HG03060 (cell line): Measurements from ENCODE around the gene BBX.

Experiments
- ATAC-seq: cut with Tn5 transposase; IDR thresholded peaks from one replicate; pipeline ENCODE4 v1.9.1; 2021; ENCODE audit warnings: low read depth, moderate number of reproducible peaks; ENCODE audit not compliant: unreplicated experiment

Gene BBX

GRCh38 chr3:107729686-107730085 lies 206.9 kb downstream of the BBX start:
- no peak for ATAC-seq

GRCh38 chr3:107734317-107734716 lies 211.6 kb downstream of the BBX start:
- ATAC-seq: no peak

- no peak for ATAC-seq
Measured at GRCh38 chr3:107737914-107738313, 215.2 kb downstream of the BBX start.

- no peak for ATAC-seq
Measured at GRCh38 chr3:107738486-107739183, 215.9 kb downstream of the BBX start.

DNA sequence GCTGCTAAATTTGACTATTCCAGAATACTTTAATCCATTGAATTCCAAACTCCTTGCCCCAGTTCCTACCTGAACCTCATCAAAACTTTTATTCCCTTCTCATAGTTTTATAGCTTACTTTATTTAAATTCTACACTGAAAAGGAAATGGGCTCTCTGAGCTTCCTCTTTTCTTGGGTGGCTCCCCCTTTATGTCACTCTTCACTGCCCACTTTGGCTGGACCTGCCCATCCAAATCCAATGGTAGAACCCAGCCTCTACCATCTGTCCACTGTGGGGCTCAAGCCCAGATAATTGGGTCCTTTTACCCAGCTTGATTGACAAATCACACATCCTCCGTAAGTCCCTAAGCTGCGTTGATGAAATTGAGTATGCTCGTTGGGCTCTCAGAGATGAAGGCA lies 216.5 kb downstream of the BBX start:
- no peak for ATAC-seq

- no peak for ATAC-seq
Measured at GRCh38 chr3:107740992-107741896, 218.5 kb downstream of the BBX start.

DNA sequence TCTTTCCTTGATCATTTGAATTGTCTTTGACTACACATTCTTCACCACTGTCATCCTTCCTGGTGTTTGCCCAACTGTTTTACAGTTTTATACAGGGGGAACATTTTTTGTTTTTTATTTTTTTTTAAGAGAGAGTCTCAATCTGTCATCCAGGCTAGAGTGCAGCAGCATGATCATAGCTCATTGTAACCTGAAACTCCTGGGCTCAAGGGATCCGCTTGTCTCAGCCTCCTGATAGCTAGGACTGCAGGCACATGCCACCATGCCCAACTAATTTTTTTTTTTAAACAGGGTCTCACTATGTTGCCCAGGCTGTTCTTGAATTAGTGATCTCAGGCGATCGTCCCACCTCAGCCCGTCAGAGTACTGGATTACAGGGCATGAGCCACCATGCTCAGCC lies 222.6 kb downstream of the BBX start:
- ATAC-seq: no peak

GRCh38 chr3:107752202-107752990 lies 229.6 kb downstream of the BBX start:
- no peak for ATAC-seq

GRCh38 chr3:107753494-107753893 lies 230.7 kb downstream of the BBX start:
- ATAC-seq: no peak

GRCh38 chr3:107753976-107754375 lies 231.2 kb downstream of the BBX start:
- no peak for ATAC-seq

DNA sequence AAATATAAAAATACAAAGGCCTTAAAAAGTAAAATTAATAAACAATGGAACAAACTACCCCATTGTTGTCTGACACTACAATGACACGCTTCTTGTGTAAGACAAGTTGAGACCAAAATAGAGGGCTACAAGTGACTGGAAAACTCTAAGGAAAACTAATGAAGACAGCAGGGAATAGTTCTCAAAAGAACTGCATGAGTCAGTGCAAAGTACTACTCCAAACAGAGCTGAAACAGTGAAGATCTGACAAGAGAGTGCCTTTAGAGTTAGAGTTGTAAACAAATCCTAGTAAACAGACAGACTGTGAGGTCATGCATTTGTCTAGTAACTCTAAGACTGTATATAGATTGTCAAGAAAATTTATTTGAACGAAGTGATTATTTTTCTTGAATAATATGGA lies 233.9 kb downstream of the BBX start:
- no peak for ATAC-seq

GRCh38 chr3:107757140-107757539 lies 234.4 kb downstream of the BBX start:
- no peak for ATAC-seq

DNA sequence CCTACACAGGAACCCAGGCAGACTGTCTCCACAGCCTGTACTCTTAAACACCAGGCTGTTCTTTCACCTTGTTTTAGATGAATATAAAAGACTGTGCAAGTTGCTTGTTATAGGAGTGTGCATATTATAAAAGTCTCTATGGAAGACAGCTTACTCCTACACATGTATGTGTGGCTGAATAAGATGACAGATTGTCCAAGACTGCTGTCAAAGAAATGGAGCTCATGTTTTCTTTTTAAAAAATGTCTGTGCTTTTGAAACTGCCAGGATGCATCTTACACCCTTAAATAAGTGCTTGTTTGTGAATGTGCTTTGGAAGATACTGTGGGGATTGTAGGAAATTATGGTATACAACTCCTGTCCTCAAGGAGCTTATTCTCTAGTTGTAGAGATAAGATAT lies 237.4 kb downstream of the BBX start:
- no peak for ATAC-seq

DNA sequence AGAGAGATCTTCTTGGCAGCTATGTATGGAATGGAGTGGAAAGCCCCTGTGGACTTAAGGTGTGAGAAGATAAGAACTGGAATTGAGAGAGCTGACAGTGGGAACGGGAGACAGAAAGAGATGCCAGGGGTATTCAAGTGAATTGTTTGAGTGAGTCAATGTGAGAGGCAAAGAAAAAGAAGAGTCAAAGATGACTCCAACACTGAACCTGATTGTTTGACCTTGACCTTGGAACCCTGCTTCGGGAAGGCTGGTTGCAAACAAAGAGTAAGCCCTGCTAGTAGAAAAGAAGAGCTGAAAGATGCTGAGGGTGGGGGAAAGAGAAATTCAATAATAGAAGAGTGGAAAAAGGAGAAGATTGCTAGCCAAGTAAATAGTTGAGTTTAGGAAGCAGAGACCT lies 238.6 kb downstream of the BBX start:
- no peak for ATAC-seq

GRCh38 chr3:107765524-107765923 lies 242.8 kb downstream of the BBX start:
- ATAC-seq: no peak

GRCh38 chr3:107767897-107768605 lies 245.3 kb downstream of the BBX start:
- no peak for ATAC-seq

- ATAC-seq: no peak
Measured at GRCh38 chr3:107769882-107770281, 247.1 kb downstream of the BBX start.

- no peak for ATAC-seq
Measured at GRCh38 chr3:107772016-107772415, 249.3 kb downstream of the BBX start.

DNA sequence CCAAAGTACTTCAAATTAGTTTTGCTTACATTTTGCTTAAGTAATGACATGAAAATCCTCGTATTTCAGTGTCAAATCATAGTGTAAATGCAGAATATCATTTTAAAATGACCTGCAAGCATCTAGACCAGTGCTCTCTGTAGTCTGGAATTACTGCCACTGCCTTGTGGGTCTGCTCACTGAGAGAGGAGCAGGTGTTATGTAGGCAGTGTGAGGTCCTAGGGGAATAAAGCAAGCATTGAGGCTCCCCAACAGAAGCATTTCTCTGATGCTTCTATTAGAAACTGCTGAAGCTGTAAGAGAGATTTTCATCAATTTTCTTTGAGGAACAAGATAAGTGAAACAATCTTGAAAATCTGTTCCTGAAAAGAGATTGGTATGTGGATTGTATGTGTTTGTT lies 253.2 kb downstream of the BBX start:
- ATAC-seq: no peak

DNA sequence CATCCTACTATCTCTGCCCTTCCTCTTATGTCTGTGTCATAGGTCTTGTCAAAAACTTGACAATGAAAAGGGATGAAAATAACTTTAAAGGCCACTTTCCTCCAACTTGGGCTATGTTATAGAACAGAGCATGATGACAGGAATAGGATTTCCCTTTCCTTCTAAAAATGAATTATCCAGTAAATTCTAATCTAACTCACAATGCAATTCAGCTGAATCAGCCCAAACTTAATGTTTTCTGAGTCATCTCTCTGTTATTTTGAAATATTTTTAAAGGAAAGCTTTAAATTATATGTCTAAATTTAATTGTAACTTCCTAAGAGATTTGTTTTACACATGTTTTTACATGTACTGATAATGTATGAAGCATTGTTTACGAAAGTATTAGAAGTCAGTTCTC lies 258.5 kb downstream of the BBX start:
- no peak for ATAC-seq

DNA sequence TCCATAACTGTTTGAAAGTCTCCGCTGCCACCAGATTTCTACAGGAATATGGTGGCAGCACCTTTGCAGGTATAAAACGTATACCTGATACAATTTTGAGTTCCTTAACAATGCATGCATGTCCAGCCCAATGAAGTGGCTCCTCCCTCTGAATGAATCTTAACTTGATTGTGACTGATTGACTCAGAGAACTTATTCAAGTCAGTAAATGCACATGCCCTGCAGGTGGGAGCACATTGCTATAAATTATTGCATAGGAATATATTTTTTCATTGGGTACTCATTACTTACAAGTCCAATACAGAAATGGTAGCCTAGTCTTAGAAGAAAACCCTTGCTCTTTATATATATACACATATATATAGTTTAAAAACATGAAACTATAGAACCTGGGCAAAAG lies 259.3 kb downstream of the BBX start:
- no peak for ATAC-seq
